HCT116 (cell line): Measurements from ENCODE around the gene SERINC5. TPM values are rescaled to one million over a fixed set of nuclear protein-coding genes. Genes with fewer than 3 reads are reported as not detected.

Source experiments
- ATAC-seq: fragments of 200-7000 bp; cut with Tn5 transposase; 2 replicates; pipeline ENCODE4 v1.9.1; 2020; ENCODE audit warnings: mild to moderate bottlenecking, moderate library complexity
- BruUV-seq: library from RNA; stranded (reverse); fragments of 400-500 nt; replicated peaks from 2 replicates; lab custom pipeline; 2021; lab: Mats Ljungman, UMichigan
- CTCF ChIA-PET: fragments of 300-600 bp; sonication (Branson Sonifier 250); formaldehyde crosslinking; loops from one replicate; lab custom pipeline; 2021; ENCODE audit warnings: antibody characterized with exemption; lab: Charles Lee
- POLR2A ChIA-PET: fragments of 300-600, 350-600 bp; sonication (Branson Sonifier 250); formaldehyde crosslinking; loops from one replicate; lab custom pipeline; 2021; ENCODE audit warnings: antibody characterized with exemption; lab: Charles Lee
- RAD21 ChIA-PET, 2 experiments: fragments of 300-600 bp; sonication (Branson Sonifier 250); formaldehyde crosslinking; loops; one replicate each; lab custom pipeline; 2023; ENCODE audit warnings: low total read pairs in 2 of 2; ENCODE audit not compliant: uncharacterized antibody in 2 of 2, unreplicated experiment in 2 of 2, low non-redundant PET in 1 of 2; lab: Charles Lee
- DNase-seq: peaks from one replicate; pipeline ENCODE4 v3.0.0-alpha.2; 2010; ENCODE audit warnings: low read depth, low spot score
- H2AFZ ChIP-seq: fragments of 200-600 bp; shearing (Covaris generic), sonication (generic); 2 replicates; pipeline ENCODE4 v1.6.1; 2017; ENCODE audit warnings: low read depth, mixed run types, mixed read lengths, antibody characterized with exemption, low read length; ENCODE audit not compliant: poor library complexity, severe bottlenecking
- H3K27ac ChIP-seq: 2 replicates; pipeline ENCODE4 v1.5.1; 2012; ENCODE audit warnings: low read depth, low read length
- H3K27me3 ChIP-seq: fragments of 200-600 bp; sonication (generic); 2 replicates; pipeline ENCODE4 v1.6.1; 2016; ENCODE audit warnings: mixed run types, low read length, mixed read lengths; ENCODE audit not compliant: insufficient read depth
- H3K36me3 ChIP-seq, 2 experiments: fragments of 200-500 bp in 1 of 2; fragments of 200-600 bp in 1 of 2; sonication (Bioruptor generic) in 1 of 2; sonication (generic) in 1 of 2; 2 replicates each; pipeline versions ENCODE4 v1.5.1 to v1.6.1; 2014 to 2016; ENCODE audit warnings: low read length in 2 of 2, inconsistent platforms in 1 of 2, mixed read lengths in 1 of 2, mixed run types in 1 of 2; ENCODE audit not compliant: insufficient read depth in 2 of 2, control insufficient read depth in 1 of 2
- H3K4me1 ChIP-seq, 2 experiments: fragments of 200-600 bp in 1 of 2; sonication (generic) in 1 of 2; 2 replicates each; pipeline versions ENCODE4 v1.5.1 to v1.6.1; 2012 to 2017; ENCODE audit warnings: low read length in 2 of 2, inconsistent platforms in 1 of 2, mild to moderate bottlenecking in 1 of 2, mixed read lengths in 1 of 2, mixed run types in 1 of 2, moderate library complexity in 1 of 2; ENCODE audit not compliant: insufficient read depth in 2 of 2, control insufficient read depth in 1 of 2
- H3K4me2 ChIP-seq: fragments of 200-600 bp; sonication (generic); 2 replicates; pipeline ENCODE4 v1.6.1; 2017; ENCODE audit warnings: mixed run types, low read length, mixed read lengths
- H3K4me3 ChIP-seq, 2 experiments: fragments of 200-600 bp in 1 of 2; sonication (generic) in 1 of 2; replicated peaks in 1 of 2; 2 replicates each; pipeline ENCODE4 v1.5.1; 2011 to 2016; ENCODE audit warnings: low read length in 2 of 2, control low read depth in 1 of 2, low read depth in 1 of 2, mild to moderate bottlenecking in 1 of 2, mixed read lengths in 1 of 2, mixed run types in 1 of 2
- H3K79me2 ChIP-seq: fragments of 200-600 bp; sonication (generic); 2 replicates; pipeline ENCODE4 v1.6.1; 2017; ENCODE audit warnings: mild to moderate bottlenecking, mixed run types, low read length, moderate library complexity, mixed read lengths; ENCODE audit not compliant: insufficient read depth
- H3K9ac ChIP-seq: fragments of 200-600 bp; sonication (generic); 2 replicates; pipeline ENCODE4 v1.6.1; 2016; ENCODE audit warnings: low read length, mixed read lengths
- H3K9me2 ChIP-seq: fragments of 200-600 bp; sonication (generic), shearing (Covaris generic); 2 replicates; pipeline ENCODE4 v1.6.1; 2017; ENCODE audit warnings: mixed run types, mild to moderate bottlenecking, moderate library complexity; ENCODE audit not compliant: insufficient read depth
- H3K9me3 ChIP-seq, 2 experiments: fragments of 200-500 bp in 1 of 2; fragments of 200-600 bp in 1 of 2; sonication (Bioruptor generic) in 1 of 2; sonication (generic) in 1 of 2; 2 replicates each; pipeline ENCODE4 v1.6.1; 2014 to 2017; ENCODE audit warnings: low read length in 2 of 2, mixed read lengths in 2 of 2, inconsistent platforms in 1 of 2, low read depth in 1 of 2, mild to moderate bottlenecking in 1 of 2, mixed run types in 1 of 2, moderate library complexity in 1 of 2; ENCODE audit not compliant: control insufficient read depth in 1 of 2, insufficient read depth in 1 of 2
- H4K20me1 ChIP-seq: fragments of 200-600 bp; sonication (generic), shearing (Covaris generic); 2 replicates; pipeline ENCODE4 v1.6.1; 2017; ENCODE audit warnings: mixed run types, mild to moderate bottlenecking, moderate library complexity; ENCODE audit not compliant: insufficient read depth
- CBX3 ChIP-seq: IDR thresholded peaks from 2 replicates; pipeline ENCODE4 v1.6.1; 2012; ENCODE audit warnings: low read depth
- CEBPB ChIP-seq: IDR thresholded peaks from 2 replicates; pipeline ENCODE4 v1.6.1; 2012; ENCODE audit warnings: low read depth
- EGR1 ChIP-seq: IDR thresholded peaks from 2 replicates; pipeline ENCODE4 v1.6.1; 2012; ENCODE audit warnings: low read depth
- ELF1 ChIP-seq: IDR thresholded peaks from 2 replicates; pipeline ENCODE4 v1.6.1; 2012; ENCODE audit warnings: low read depth, borderline replicate concordance
- EZH2 ChIP-seq: fragments of 200-600 bp; sonication (generic); IDR thresholded peaks from 2 replicates; pipeline ENCODE4 v1.6.1; 2017; ENCODE audit warnings: antibody characterized with exemption, mixed run types
- FOSL1 ChIP-seq: IDR thresholded peaks from 2 replicates; pipeline ENCODE4 v1.6.1; 2012; ENCODE audit warnings: low read depth
- JUND ChIP-seq: IDR thresholded peaks from 2 replicates; pipeline ENCODE4 v1.6.1; 2012
- MAX ChIP-seq: IDR thresholded peaks from 2 replicates; pipeline ENCODE4 v1.6.1; 2012
- POLR2A ChIP-seq: IDR thresholded peaks from 2 replicates; pipeline ENCODE4 v1.7.0; 2011; ENCODE audit warnings: borderline replicate concordance; ENCODE audit not compliant: insufficient read depth, insufficient read length; ENCODE audit errors: extremely low read depth
- POLR2AphosphoS5 ChIP-seq: IDR thresholded peaks from 2 replicates; pipeline ENCODE4 v1.6.1; 2011; ENCODE audit warnings: mild to moderate bottlenecking, low read depth, low read length, moderate library complexity
- RAD21 ChIP-seq: IDR thresholded peaks from 2 replicates; pipeline ENCODE4 v1.6.1; 2012; ENCODE audit warnings: low read depth, mild to moderate bottlenecking
- SIN3A ChIP-seq: IDR thresholded peaks from 2 replicates; pipeline ENCODE4 v1.6.1; 2012; ENCODE audit warnings: low read depth
- SP1 ChIP-seq: IDR thresholded peaks from 2 replicates; pipeline ENCODE4 v1.6.1; 2012; ENCODE audit warnings: low read depth
- SRF ChIP-seq: IDR thresholded peaks from 2 replicates; pipeline ENCODE4 v1.6.1; 2012; ENCODE audit warnings: low read depth
- TCF7L2 ChIP-seq: IDR thresholded peaks from 2 replicates; pipeline ENCODE4 v1.7.0; 2011; ENCODE audit warnings: borderline replicate concordance, inconsistent platforms; ENCODE audit not compliant: insufficient read depth, insufficient read length; ENCODE audit errors: extremely low read depth
- YY1 ChIP-seq: IDR thresholded peaks from 2 replicates; pipeline ENCODE4 v1.6.1; 2011; ENCODE audit warnings: low read length, low read depth, moderate library complexity, mild to moderate bottlenecking; ENCODE audit not compliant: insufficient replicate concordance; ENCODE audit errors: extremely low read depth
- ZBTB33 ChIP-seq: IDR thresholded peaks from 2 replicates; pipeline ENCODE4 v1.6.1; 2011; ENCODE audit warnings: mild to moderate bottlenecking, low read length, moderate library complexity; ENCODE audit not compliant: insufficient replicate concordance; ENCODE audit errors: extremely low read depth
- ZFX ChIP-seq: fragments of 450-650 bp; IDR thresholded peaks from 2 replicates; pipeline ENCODE4 v1.6.1; 2017
- ZNF274 ChIP-seq: fragments of 200-500 bp; sonication (Bioruptor generic); IDR thresholded peaks from 2 replicates; pipeline ENCODE4 v1.6.1; 2014; ENCODE audit warnings: mild to moderate bottlenecking, low read depth, low read length, inconsistent platforms
- intact Hi-C: fragments of 100-400 bp; cut with micrococcal nuclease; formaldehyde crosslinking; loops from 2 replicates; pipeline ENCODE4 v1.10.0; 2022
- total RNA-seq: library from RNA; stranded (reverse); gene quantifications from one replicate; pipeline ENCODE4 v1.2.1, GENCODE V29; 2021; ENCODE audit not compliant: unreplicated experiment

Gene SERINC5
- total RNA-seq, 1 experiment from 2014 or later = 39.3 TPM

GRCh38 chr5:80227979-80228596 is 27.8 kb downstream of the SERINC5 start:
- Histone ChIP-seq H3K4me1 (no peaks in the 10 kb centered on the region), H4K20me1 (no peaks in the 10 kb centered on the region), H3K27ac (no peak overlapping the region), H3K9me3 (no peaks in the 10 kb centered on the region), H3K4me2 (no peak overlapping the region), H3K9ac (no peak overlapping the region), H3K27me3 (no peaks in the 10 kb centered on the region), H3K36me3 (no peaks in the 10 kb centered on the region), H2AFZ (no peak overlapping the region), H3K79me2 (peaks cover 5% of the 10 kb centered on the region), H3K9me2 (no peaks in the 10 kb centered on the region), H3K4me3 (no peak overlapping the region)
- CTCF ChIA-PET = no interaction called here
- no TSS peak for BruUV-seq
- intact Hi-C loops = no loop called here
- POLR2A ChIA-PET = no interaction called here
- no peak for TF ChIP-seq MAX
- TF ChIP-seq CEBPB = no peak
- TF ChIP-seq FOSL1 = no peak
- TF ChIP-seq EZH2 = no peak
- no peak for TF ChIP-seq SIN3A
- no peak for TF ChIP-seq POLR2AphosphoS5
- no peak for TF ChIP-seq ZFX
- no peak for TF ChIP-seq YY1
- no peak for TF ChIP-seq SRF
- no peak for TF ChIP-seq SP1
- TF ChIP-seq POLR2A = no peak
- no peak for TF ChIP-seq TCF7L2
- no peak for TF ChIP-seq CBX3
- TF ChIP-seq ELF1 = no peak
- no peak for TF ChIP-seq JUND
- TF ChIP-seq ZNF274 = no peak
- TF ChIP-seq ZBTB33 = no peak
- no peak for TF ChIP-seq EGR1
- TF ChIP-seq RAD21 = no peak
- ATAC-seq = no peak
- DNase-seq = no peak
- RAD21 ChIA-PET = no interaction called here
